ENCODE results near the gene STX1B. TPM values are rescaled to one million over a fixed set of nuclear protein-coding genes. Genes with fewer than 3 reads are reported as not detected.

Gene STX1B
- total and polyA plus RNA-seq, 2 donors (not counting 3 experiments of a cell fraction or from before 2014, with no cell fraction given) = 0.11 to 0.14 TPM

DNA sequence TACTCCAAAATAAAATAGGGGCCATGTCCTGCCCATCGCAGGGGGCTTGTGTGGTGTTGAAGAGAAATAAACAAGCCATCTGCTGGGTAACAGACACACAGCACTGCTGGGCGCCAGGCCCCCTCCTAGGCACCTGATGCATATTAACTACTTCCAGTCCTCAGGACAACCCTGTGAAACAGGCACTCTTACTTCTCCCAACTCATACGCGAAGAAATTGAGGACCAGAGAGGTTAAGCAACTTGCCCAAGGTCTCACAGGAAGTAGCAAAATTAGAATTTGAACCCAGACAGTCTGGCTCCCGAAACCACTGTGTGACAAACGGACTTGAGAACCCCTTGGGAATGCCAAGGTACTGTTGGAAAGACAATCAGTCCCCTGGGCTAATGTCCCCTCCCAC, 2.8 kb downstream of the STX1B start:
- Histone ChIP-seq H3K79me2 (ENCODE audit: control insufficient read depth, insufficient read depth, low read length) (no peaks in the 10 kb centered on the region), H3K36me3 (ENCODE audit: control insufficient read depth in 2 of 2, extremely low read depth in 1 of 2, insufficient read depth in 2 of 2, low read length in 2 of 2) (no peaks in the 10 kb centered on the region), H3K27ac (ENCODE audit: insufficient read depth, low read depth, low read length) (no peak overlapping the region), H3K4me1 (ENCODE audit: control insufficient read depth, extremely low read depth, insufficient read depth, low read length) (no peaks in the 10 kb centered on the region), H3K9me3 (replicated peaks; ENCODE audit: control insufficient read depth, insufficient read depth, low read length) (no peaks in the 10 kb centered on the region), H3K4me2 (ENCODE audit: insufficient read depth, low read length) (no peak overlapping the region), H3K4me3 (replicated peaks in 1 of 3; ENCODE audit: insufficient read depth in 1 of 3, low read depth in 1 of 3, low read length in 3 of 3) (no peak overlapping the region), H4K20me1 (replicated peaks; ENCODE audit: control insufficient read depth, extremely low read depth, insufficient read depth, low read length) (no peaks in the 10 kb centered on the region), H3K9me1 (replicated peaks; ENCODE audit: control insufficient read depth, extremely low read depth, insufficient read depth, low read length) (no peaks in the 10 kb centered on the region), H2AFZ (ENCODE audit: low read depth, low read length) (no peak overlapping the region), H3K9ac (replicated peaks; ENCODE audit: extremely low read depth, insufficient read depth, low read length) (no peak overlapping the region), H3K27me3 (ENCODE audit: control insufficient read depth in 2 of 2, insufficient read depth in 2 of 2, low read length in 2 of 2) (peaks cover 17 to 31% of the 10 kb centered on the region in 2 experiments)
- CTCF ChIA-PET = no interaction called here
- BruUV-seq (replicated peaks) = no TSS peak
- dilution Hi-C loops (cut with MboI; ENCODE audit: extremely low pct_ligation_motif_present, low sequenced_read_pairs) = no loop called here
- TF ChIP-seq, protein P1, sequence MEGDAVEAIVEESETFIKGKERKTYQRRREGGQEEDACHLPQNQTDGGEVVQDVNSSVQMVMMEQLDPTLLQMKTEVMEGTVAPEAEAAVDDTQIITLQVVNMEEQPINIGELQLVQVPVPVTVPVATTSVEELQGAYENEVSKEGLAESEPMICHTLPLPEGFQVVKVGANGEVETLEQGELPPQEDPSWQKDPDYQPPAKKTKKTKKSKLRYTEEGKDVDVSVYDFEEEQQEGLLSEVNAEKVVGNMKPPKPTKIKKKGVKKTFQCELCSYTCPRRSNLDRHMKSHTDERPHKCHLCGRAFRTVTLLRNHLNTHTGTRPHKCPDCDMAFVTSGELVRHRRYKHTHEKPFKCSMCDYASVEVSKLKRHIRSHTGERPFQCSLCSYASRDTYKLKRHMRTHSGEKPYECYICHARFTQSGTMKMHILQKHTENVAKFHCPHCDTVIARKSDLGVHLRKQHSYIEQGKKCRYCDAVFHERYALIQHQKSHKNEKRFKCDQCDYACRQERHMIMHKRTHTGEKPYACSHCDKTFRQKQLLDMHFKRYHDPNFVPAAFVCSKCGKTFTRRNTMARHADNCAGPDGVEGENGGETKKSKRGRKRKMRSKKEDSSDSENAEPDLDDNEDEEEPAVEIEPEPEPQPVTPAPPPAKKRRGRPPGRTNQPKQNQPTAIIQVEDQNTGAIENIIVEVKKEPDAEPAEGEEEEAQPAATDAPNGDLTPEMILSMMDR (IDR thresholded peaks at IDR 0.05; ENCODE audit: extremely low read depth in 1 of 2, insufficient read depth in 1 of 2, low read depth in 1 of 2, low read length in 2 of 2) = no peak
- no peak for TF ChIP-seq MYC (IDR thresholded peaks at IDR 0.05; ENCODE audit: low read depth, low read length)
- TF ChIP-seq, protein P2, sequence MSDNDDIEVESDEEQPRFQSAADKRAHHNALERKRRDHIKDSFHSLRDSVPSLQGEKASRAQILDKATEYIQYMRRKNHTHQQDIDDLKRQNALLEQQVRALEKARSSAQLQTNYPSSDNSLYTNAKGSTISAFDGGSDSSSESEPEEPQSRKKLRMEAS (IDR thresholded peaks at IDR 0.05; ENCODE audit: insufficient read depth, insufficient read length) = no peak
- no peak for TF ChIP-seq POLR2A (IDR thresholded peaks at IDR 0.05; ENCODE audit: low read depth, low read length)
- intact Hi-C loops (cut with micrococcal nuclease) = no loop called here
- no peak for FAIRE-seq
- no peak for DNase-seq (ENCODE audit: low read depth, low spot score)
- POLR2A ChIA-PET = no interaction called here

DNA sequence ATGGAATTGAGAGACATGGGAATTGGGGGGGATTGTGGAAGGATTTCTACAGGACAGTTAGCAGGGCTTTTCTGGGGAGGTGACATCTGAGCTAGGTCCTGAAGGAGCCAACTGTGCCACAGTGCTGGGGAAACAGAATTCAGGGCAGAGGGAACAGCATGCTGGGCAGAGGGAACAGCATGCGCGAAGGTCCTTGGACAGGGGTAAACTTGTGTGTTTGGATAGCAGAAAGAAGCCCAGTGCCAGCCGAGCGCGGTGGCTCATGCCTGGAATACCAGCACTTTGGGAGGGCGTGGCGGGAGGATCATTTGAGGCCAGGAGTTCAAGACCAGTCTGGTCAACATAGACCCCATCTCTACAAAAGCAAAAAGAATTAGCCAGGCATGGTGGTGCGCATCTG, 3.8 kb downstream of the STX1B start:
- no peaks in the 10 kb centered on the region for H3K9me1 ChIP-seq (replicated peaks; ENCODE audit: control insufficient read depth, extremely low read depth, insufficient read depth, low read length)
- no peaks in the 10 kb centered on the region for H3K9me3 ChIP-seq (replicated peaks; ENCODE audit: control insufficient read depth, insufficient read depth, low read length)
- no peak overlapping the region for H3K9ac ChIP-seq (replicated peaks; ENCODE audit: extremely low read depth, insufficient read depth, low read length)
- ChIA-PET CTCF (interaction anchor here (1.0 to 1.1 kb wide), 2 partner anchors 17 to 22 kb away, joined by 3 to 5 read pairs; partner anchors contain the start of gene HSD3B7), POLR2A (no interaction called here)
- BruUV-seq (replicated peaks) = no TSS peak
- FAIRE-seq = no peak
- H3K79me2 ChIP-seq (ENCODE audit: control insufficient read depth, insufficient read depth, low read length) = no peaks in the 10 kb centered on the region
- H2AFZ ChIP-seq (ENCODE audit: low read depth, low read length) = no peak overlapping the region
- peaks cover 17 to 24% of the 10 kb centered on the region in 2 experiments for H3K27me3 ChIP-seq (ENCODE audit: control insufficient read depth in 2 of 2, insufficient read depth in 2 of 2, low read length in 2 of 2)
- no peak for DNase-seq (ENCODE audit: low read depth, low spot score)
- no peaks in the 10 kb centered on the region for H4K20me1 ChIP-seq (replicated peaks; ENCODE audit: control insufficient read depth, extremely low read depth, insufficient read depth, low read length)
- dilution Hi-C loops (cut with MboI; ENCODE audit: extremely low pct_ligation_motif_present, low sequenced_read_pairs) (no loop called here), intact Hi-C loops (cut with micrococcal nuclease) (no loop called here)
- H3K36me3 ChIP-seq (ENCODE audit: control insufficient read depth in 2 of 2, extremely low read depth in 1 of 2, insufficient read depth in 2 of 2, low read length in 2 of 2) = no peaks in the 10 kb centered on the region
- TF ChIP-seq EZH2 (IDR thresholded peaks at IDR 0.05; ENCODE audit: borderline replicate concordance, low read depth, low read length, severe bottlenecking) = no peak
- no peak for TF ChIP-seq MYC (IDR thresholded peaks at IDR 0.05; ENCODE audit: low read depth, low read length)
- TF ChIP-seq, protein P1 (IDR thresholded peaks at IDR 0.05; ENCODE audit: extremely low read depth in 1 of 2, insufficient read depth in 1 of 2, low read depth in 1 of 2, low read length in 2 of 2) = no peak
- no peak for TF ChIP-seq POLR2A (IDR thresholded peaks at IDR 0.05; ENCODE audit: low read depth, low read length)
- no peak for TF ChIP-seq FOS (IDR thresholded peaks at IDR 0.05; ENCODE audit: borderline replicate concordance, insufficient read depth, low read length)
- no peak for TF ChIP-seq GATA2 (IDR thresholded peaks at IDR 0.05; ENCODE audit: insufficient read depth, insufficient read length, low read depth, low read length)
- H3K4me2 ChIP-seq (ENCODE audit: insufficient read depth, low read length) = no peak overlapping the region
- H3K27ac ChIP-seq (ENCODE audit: insufficient read depth, low read depth, low read length) = no peak overlapping the region
- no peak overlapping the region for H3K4me3 ChIP-seq (replicated peaks in 1 of 3; ENCODE audit: insufficient read depth in 1 of 3, low read depth in 1 of 3, low read length in 3 of 3)
- no peaks in the 10 kb centered on the region for H3K4me1 ChIP-seq (ENCODE audit: control insufficient read depth, extremely low read depth, insufficient read depth, low read length)

All from endothelial cell of umbilical vein (primary cell).